Stimulated activated CD8-positive, alpha-beta memory T cell treated with anti-CD3 and anti-CD28 coated beads, Interleukin-7, amount 100 ng/mL, for 4 hours (primary cell): Measurements from ENCODE around the gene MAML3.

Source experiments
- DNase-seq, 2 donors: peaks; one replicate each; pipeline ENCODE4 v3.0.0-alpha.2; 2020; ENCODE audit warnings: low read depth in 2 of 2

MAML3 gene

DNA sequence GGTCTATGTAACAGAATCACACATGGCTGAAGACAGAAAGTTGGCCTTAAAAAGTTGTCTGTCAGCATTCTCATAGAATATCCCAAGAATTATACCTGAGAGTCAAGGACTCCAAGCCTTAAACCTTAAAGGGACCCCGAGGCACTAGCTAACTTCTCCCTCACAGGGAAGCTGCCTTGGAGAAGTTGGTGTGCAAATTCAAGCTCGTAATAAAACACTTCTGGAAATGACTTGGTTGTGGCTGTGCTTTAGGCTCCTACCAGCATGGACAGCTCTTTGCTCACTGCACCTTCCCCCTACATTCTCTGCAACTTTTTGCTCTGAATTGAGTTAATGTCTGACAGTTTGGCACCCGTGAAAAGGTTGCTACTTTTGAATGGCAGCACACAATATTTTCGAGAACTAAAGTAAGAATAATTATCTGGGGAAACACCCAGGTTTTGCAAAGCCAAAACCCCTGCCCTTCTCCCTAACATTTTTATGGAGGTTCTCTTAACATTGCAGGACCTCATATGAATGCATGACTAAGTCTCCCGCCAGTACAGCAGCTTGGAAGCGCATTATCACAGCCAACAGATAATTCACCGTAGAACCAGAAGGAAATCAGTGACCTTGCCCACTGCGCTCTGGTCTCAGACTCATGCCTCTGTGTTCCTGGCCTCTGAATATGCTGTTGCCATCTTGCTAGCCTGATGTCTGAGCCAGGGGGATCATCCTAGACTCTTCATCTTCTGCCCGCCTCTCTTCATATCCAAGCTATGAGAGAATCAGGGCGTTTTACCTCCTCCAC lies 397.4 kb downstream of the MAML3 start:
- DNase-seq: no peak

DNA sequence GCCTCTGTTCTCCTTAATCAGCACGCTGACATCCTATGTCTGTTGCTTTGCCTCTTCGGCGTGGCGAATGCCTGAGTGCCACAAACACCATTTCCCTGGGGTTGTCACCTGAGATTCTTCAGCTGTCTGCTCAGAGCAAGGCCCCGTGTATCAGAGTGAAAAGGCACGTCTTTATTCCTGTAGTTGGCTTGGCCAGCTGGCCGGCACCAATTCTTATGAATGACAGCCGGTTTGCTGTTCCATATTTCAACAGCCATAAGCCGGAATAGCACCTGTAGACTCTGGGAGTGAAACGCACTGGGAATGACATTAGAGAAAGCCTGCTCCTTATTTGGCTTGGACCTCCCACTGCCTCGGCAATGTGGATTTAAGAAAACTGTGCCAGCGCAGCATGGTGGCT lies 399.0 kb downstream of the MAML3 start:
- no peak for DNase-seq

DNA sequence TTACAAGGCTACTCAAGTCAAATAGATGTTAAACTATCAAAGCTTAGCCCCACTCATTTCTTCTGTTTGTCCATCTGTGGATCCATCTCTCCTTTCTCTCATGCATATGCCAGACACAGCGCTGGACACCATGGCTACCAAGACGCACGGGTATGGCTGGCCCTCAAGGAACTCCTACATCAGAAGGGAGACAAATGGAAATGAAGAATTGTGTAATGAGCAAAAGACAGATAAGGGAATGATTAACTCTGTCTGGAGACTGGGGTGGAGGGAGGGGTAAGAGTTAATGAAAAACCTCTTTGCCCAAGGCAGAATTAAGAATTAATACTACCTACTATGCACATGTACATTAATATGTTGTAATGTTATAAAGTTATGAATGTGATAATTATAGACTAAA lies 400.3 kb downstream of the MAML3 start:
- no peak for DNase-seq

DNA sequence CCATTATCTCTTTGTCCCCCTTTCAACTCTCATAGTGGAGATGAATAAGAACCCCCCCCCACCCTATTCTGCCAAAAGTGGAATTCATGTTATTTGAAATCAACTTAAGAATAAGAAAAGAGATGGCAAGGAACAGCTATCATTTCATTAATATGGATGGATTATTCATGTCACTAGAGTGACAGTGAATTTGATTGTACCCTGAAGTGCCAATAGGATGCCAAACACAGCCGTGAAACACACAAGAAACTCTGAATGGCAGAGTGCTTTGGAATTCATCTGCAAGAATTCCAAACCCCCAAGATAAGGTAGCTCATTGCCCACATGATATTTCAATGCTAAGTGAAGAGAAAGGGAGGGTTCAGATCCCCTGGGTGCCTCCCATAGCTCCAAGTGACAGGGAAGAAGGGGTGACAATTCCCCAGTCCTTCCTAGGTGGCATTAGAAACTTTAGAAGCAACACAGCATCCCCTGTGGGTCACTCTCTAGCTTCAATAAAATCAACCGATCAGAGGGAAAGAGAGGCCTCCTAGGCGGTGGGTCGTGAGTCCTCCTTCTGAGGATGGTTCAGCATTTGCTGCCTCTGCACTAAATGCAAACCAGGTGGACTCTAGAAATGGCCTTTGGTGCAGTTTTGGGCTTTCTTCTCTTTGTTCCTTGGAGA lies 404.0 kb downstream of the MAML3 start:
- no peak for DNase-seq

DNA sequence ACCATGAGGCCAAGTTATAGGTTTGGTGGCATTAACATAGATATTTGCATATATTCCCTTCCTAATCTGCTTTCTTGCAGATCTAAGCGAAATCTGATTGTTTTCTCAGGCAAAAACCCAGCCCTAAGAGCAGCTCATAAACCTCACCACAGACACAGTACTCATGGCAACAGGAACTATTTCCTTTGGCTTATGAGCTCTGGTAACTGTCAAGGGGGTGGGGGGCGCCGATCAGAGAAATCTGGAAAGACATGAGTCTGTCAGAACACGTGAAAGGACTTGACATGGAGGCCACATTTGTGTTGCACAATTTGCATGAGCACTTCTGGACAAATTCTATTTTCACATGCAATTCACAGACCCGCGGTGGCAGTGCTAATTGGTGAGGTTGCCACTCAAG lies 404.6 kb downstream of the MAML3 start:
- no peak for DNase-seq

DNA sequence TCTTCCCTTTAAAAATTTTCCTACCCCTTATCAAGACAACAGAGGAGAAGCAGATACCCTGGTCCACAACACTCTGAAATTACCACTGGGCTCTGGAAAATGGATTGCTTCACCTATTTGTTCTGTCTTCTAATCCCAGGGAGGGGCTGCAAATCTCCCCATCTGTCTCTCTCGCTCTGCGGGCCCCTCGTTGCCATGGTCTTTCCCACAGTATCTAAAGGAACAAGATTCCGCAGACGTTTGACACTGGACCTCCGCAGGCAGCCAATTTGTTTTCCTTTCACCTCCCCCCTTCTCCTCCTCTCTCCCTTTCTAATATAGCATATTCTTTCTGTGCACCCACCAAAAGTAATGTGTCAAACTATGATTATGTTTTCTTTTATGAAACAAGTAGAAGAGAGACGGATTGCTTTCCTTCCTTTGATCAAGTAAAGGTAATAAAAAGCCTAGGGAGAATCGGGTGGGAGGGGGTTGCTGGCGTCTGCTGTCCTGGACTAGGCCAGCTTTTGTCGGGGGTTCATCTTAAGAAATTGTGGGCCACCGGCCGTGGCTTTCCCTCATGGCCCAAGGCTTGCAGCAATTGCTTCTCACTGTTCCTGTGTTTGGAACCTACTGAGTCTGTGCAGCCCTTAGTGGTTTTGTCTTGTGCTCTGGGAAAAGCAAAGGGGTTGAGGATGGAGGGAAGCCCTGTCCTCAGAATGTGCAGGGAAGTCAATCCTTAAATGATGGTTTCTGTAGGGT lies 407.4 kb downstream of the MAML3 start:
- DNase-seq: no peak

DNA sequence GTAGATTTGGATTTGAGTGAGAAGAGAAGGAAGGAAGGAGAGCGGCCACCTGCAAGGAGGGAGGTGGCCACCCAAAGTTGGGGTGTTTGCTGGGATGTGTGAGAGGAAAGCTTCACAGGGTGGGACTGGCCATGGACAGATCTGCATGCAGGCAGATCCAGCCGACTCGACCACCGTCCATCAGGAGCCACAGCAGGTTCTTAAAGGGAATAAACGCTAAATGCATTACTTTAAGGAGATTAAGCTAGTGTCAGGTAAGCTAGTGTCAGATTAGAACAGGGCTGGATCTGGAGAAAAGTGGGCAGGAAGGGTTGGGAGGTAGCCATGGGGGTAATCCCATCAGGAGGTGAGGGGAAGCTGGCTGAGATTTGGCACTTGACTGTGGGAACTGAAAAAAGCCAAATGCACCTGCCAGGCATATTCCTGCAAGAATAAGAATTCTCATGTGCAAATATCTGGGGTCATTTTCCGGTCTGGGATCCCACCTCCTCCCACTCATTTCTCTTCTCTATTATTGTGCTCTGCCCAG lies 408.8 kb downstream of the MAML3 start:
- DNase-seq: no peak

DNA sequence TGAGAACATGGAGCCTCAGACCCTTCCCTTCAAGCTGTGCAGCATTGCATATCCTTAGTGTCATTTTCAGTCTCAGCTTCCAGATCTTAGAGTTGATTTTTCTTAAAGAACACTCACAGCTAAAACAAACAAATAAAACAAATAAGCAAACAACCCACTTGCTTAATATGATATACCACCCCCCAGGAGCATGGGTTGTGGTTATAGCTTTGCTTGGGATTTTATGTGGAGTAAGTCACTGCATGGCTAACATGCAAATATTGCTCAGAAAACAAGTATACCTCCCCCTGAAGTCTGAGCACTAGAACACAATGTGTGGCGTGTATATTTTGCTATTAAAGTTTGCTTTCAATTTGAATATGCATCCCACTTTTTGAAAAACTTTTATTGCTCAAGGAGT lies 409.8 kb downstream of the MAML3 start:
- DNase-seq: no peak

DNA sequence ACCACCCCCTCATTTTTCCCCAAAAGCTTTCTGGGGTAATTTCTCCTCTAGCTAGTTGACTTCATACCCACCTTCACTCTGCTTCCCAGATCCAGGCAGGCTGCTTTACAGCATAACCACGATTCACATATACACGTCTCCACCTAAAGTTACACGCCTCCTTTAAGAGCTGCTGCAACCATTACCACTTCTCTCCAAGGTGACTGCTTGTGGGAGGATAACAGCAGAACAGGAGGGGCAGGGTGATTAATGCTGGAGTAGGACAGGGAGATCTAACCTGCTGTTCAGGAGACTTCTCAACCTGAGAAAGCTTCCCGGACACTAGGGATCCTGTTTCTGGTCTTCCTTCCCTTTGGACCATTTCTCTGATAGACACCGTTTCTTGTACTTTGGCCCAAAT lies 411.0 kb downstream of the MAML3 start:
- DNase-seq: no peak

DNA sequence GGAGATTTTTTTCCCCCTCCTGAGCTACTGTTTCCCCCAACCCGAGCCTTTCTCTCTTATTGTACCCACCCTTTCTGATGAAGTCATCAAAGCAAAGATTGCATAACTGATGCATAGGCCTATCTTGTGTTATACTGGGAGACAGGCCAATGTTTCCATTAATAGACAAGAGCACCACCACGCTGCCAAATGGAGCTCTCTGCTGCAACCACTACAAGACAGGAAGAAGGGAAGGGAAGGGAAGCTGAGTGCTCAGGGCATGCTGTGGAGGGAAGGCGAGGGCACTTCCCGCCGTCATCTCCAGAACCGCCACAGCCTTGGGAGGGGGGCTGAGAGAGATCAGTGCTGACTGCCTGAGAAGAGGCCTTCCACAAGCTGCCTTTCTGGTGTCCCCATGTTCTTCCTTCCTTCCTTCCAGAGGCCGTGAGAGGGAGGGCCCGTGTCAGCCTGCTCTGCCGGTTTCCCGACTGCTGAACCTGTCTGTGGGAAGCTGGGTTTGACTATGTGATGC lies 413.4 kb downstream of the MAML3 start:
- no peak for DNase-seq

DNA sequence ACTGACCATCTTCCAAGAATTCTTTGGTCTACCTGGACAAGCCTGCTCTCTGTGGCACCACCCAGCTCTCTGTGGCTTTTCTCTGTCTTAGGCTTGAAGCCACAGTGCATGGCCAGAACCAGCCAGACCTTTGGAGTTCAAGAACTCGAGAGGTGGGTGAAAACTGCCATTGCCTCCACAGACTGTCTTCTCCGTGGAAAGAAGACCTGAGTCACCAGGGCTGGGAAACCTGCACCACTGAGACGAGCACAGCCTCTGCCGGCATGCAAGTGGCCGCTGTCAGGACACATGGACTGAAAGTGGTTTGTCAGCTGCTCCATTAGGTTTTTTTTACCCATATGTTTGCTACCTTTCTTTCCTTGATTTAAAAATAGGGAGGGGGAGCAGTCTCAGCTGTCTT lies 413.9 kb downstream of the MAML3 start:
- no peak for DNase-seq

DNA sequence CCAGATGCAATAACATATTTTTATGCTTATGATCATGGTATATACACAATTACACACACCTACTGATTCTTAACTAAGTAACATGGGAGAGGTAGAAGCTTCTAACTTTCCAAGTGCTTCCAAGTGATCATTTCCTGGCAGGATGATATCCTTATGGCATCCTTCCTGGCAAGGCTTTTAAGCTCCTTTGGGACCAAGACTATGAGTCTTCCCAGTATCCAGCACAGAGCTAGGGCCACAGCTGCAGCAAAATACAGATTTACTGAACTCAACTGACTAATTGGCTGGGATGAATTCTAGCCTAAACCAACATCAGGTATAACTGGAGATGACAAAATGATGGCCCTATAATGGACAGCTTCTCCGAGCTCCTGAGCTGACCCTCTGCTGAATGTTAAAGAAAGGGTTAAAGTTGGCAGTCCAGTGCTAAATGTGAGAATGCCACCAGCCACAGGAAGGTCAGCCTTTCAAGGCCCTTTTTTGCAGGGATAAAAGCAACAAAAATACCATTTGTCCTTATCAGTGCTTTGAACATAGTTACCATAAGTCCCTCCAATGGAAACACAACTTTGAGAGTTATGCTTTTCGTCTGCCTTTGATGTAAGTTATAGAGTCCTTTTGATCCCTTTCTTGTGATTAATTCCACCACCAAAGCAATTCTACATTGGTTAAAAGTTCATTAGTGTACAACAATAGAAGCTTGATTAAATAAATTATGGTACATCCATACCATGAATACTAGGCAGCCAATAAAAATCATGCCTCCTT lies 415.0 kb downstream of the MAML3 start:
- DNase-seq: no peak

DNA sequence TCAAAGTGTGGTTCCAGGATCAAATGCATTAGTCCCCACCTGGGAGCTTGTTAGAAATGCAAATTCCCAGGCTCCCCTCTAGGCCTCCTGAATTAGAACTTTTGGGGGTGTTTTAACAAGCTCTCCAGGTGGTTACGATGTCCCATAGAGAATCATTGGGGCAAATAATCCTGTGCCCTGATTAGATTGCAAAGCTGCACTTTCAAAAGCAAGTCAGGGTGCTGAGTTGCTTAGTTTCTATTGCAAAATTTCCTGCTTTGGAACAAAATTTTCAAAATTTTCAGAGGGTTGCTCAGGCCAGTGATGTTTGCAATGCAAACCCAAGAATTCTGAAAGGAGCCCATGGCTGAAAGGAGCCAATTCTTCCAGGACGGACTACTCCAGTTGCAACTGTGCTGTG lies 417.3 kb downstream of the MAML3 start:
- DNase-seq: no peak

DNA sequence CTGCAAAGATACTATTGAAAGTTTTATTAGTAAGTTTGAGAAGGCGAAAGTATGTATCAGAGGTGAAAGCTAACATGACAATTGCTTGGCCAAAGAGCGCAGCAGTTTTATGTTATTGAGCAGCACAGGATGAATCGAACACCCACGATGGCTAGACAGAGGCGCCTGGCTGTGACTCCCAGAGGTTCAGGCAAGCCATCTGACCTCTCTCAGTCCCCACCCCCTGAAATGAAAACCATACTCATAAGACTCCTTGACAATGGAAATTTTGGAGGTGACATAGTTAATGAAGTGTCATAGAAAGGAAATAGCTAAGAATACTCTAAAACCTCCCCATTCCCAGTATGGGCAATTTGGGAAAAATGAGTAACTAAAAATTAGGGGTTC lies 417.7 kb downstream of the MAML3 start:
- DNase-seq: no peak

DNA sequence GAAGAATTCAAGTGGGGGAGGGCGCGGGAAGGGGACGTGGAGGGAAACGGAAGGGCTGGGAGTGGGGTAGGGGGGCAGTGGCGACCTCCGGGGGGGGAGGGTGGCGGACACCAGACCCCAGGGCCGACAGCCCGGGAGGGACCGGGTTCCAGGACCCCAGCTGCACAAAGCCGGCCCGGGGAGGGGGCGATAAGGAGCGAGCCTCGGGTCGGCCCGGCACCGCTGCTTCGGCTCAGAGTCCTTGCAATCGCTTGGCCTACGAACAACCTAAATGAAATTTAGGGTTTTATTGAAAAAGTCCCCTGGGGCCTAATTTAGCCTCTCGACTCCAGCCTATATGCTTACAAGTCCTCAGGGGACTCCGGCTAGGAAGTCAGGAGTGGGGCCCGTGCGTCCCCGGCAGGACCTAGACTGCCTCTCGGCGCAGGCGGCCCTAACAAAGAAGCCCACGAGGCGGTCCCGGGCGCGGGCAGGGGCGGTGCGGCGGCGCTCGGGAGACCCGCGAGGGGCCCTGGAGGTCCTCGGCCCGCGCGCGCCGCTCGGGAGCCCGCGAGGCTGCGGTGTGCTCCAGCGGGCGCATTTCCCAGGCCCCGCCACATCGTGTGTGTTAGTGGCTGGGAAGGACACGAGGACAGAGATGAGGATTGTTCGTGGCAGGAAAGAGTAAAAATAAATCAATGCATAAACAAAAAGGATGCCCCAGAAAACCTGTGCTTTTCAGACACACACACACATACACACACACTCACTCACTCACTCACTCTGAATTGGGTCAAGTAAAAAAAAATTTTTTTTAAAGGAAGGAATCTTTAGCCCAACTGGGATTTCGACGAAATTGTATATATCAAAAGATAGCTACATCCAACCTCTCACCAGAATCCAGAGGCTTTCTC lies 418.4 kb downstream of the MAML3 start:
- DNase-seq: no peak

DNA sequence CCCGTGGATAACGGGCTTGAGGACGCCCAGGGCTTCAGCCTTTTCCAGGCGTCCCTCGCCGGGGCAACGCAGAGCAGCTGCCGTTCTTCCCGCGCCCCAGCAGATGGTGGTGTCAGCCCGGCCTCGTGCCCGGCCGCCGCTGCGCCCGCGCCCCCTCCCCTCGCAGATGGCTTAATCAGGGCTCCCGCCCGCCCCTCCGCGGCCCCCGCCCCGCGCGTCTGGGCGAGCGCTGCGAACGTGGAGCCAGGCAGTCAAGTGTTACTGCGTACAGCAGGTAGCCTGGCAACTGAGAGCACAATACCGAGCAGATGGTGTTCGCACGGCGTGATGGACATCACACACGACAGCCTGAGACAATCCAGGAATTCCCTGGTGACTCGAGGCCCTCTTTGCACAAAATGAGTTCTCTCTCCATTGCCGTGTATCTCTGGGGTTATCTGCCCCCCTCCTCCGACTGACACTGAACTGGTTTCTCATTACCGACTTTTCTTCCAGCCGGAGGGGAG lies 419.1 kb downstream of the MAML3 start:
- peak; percentile 11 to 45 for DNase-seq

DNA sequence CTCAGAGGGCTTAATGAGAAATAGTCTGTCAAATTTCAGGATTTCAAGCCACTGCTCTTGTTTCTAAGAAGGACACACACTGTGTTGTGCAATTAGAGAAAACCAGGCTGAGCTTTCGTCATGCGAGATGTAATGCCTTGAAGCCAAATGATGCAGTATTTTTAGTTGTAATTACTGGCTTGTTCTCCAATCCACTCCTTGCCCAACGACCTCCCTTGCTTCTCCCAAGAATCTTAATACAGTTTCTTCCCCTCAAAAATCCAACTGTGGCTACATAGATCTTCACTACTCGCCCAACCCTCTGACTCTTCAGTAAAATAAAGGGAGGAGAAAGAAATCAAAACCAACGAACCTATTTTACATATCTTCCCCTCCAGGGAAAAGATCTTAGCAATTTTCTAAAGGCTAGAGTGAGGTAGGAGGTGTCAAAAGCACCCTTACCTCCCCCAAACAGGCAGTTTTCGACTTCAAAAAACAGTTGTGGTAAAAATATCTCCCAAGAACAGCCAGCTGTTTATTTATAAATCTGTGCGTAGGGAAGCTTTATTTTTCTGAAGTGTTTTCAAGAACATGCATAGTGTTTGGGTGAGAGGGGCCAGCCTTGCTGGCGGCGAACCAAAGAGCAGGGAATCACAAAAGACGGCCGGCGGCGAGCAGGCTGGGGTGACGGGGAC lies 419.6 kb downstream of the MAML3 start:
- DNase-seq: no peak

DNA sequence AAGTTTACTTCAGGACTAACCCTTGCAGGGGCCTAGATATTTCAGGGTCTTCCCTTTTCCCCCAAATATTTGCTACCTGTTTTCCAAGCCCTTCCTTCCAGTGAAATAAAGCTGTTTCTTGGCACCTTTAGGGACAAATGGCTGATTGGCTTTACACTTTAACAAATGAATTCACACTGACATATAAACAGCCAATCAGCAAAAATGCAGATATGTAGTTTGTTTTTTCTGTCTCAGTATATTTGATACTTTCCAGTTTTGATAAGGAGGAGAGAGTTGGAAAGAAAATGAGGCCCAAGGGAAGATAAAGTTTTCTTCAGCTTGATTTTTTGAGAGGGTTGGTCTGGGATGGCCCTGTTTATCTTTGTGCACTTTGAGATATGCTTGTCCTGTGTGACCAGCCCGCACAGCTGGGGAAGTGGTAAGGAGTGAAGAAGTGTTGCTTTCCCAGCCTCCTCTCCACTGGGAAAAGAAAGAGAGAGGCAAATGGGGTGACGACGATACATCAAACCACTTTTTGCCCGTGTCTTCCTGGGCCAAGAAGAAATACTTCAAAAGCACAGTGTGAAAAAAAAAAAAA lies 420.9 kb downstream of the MAML3 start:
- no peak for DNase-seq

DNA sequence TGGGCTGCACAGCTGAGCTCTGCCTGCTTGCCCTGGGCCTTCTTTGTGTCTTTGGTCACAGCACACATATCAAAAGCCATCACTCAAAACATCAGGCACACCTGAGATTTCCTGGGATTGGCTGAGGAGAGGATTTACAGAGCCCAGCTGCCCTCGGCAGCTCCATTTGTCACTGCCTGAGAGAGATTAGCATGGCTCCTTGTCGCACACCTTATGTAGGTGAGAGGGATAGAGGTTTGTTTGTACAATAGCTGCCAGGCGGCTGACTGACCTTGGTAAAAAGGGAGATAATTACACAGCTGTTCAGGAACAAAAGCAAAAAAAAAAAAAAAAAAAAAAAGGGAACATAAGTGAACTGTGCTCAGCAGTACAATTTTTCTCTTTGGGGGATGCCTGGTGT lies 425.1 kb downstream of the MAML3 start:
- DNase-seq: no peak

DNA sequence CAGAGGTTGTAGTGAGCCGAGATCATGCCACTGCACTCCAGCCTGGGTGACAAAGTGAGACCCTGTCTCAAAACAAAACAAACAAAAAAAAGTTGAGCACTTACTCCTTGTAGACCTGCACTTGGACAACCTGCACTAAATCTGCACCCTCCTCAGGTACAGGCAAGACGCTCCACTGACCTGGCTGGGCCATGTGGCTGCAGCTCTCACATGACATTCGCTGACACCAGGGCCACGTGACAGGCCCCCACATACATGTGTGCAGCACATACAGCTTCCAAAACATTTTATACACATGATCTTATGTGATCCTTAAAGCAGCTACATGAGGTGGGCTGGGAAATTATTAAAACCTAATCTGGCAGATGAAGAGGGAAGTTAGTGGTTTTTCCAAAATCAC lies 425.8 kb downstream of the MAML3 start:
- DNase-seq: no peak
